HG03060 (cell line): ENCODE measurements around the gene NCAM1.
"Not testable (repeated sequence)": the region's sequence is repeated elsewhere in the genome, so short reads cannot be mapped to it uniquely, and the experiment has no call there.

ENCODE experiments used
- ATAC-seq: cut with Tn5 transposase; IDR thresholded peaks from one replicate; pipeline ENCODE4 v1.9.1; 2021; ENCODE audit warnings: low read depth, moderate number of reproducible peaks; ENCODE audit not compliant: unreplicated experiment

Gene NCAM1

DNA sequence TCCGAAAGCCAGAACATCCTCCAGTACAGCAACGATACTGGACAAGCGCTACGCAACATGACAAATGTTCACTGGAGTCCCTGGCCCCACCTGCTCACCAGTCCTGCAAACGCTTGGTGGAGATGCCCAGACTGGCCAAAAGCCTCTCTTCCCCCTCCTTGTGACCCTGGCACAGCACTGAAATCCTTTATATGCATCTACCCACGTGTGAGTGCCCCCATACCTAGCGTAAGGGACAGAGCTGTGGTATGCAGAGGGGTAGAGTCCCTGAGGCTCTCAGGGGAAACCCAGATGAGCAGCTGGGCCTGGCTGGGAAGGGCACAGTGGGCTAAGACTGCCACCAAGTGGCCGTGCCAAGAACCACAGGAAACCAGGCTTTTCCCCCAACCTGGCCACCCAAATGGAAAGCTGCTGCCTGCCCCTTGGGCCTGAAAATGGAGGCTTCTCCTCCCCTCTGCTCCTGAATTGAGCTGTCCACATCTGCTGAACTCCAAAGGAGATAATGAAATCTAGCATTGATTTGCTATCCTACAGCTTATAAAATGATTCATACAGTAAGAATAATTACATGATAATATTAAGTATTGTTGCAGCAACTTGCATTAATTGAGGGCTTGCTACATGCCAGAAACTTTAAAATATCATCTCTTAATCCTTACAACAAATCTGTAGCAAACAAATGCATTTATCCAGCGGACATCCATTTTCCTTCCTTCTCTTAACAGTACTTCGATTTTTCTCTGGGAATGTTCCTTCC lies 328.4 kb downstream of the NCAM1 start:
- no peak for ATAC-seq

DNA sequence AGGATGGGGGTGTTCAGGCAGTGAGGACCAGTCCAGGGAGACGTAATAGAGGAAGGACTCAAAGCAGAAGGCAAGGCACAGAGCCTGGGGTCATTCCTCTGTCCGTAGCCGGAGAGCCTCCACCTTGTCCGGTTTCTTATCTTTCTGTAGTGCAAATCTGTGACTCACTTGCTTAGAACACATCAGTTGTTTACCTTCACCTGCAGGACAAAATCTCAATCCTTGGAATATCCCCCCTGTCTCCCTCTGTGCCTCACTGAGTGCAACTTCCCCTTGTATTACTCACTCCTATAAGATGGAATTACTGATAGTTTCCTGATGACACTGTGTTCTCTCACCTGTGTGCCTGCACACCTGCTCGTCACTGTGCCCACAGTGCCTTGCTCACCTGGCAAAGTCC lies 332.7 kb downstream of the NCAM1 start:
- ATAC-seq = no peak

DNA sequence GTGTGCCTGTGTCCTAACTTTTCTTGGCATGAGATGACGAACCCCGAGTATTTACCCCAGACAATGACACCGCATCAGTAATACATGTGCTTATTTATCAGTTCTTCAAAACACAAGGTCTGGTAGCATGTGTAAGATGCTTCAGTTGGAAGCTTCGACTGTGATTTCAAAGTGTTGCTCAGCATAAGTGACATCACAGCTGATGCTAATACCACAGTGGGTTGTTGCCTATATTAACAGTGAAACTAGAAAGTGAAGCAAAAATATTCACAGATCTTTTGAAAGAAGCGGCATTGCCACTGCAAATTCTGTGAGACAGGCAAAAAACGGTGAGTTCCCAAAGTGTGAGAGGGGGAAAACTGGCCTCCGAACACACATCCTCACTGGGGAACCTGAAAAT lies 334.8 kb downstream of the NCAM1 start:
- ATAC-seq = no peak

DNA sequence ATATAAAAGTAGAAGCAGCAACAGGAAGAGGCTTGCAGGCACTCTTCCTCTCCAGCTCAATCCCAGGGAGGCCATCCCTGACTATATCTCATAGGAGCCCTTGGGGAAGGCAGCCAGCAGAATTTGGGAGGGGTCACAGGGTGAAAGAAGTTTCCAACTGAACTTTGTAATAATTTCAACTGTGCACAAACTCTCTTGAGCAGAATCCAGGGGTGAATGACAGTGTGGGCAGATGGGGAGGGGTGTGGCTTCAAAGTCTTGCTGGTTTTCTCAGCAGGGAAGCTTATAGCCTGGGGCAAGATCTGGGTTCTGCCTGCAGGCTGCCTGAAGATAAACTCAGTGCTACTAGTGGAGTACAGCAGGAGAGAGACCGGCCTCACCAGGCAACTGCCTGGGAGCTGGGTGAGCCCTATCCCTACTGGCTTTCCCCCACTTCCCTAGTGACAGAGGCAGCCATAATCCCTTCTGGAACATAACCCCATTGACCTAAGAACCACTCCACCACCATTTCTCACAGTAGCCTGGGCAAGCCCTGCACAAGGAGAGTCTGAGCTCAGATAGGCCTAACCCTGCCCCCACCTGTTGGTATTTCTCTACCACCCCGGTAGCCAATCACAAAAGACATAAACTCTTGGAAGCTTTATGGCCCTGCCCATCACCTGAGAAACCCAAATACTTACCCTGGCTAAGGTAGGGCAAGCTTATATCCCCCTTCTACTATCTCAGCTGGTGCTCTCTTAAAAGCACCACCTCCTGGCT lies 335.4 kb downstream of the NCAM1 start:
- no peak for ATAC-seq

DNA sequence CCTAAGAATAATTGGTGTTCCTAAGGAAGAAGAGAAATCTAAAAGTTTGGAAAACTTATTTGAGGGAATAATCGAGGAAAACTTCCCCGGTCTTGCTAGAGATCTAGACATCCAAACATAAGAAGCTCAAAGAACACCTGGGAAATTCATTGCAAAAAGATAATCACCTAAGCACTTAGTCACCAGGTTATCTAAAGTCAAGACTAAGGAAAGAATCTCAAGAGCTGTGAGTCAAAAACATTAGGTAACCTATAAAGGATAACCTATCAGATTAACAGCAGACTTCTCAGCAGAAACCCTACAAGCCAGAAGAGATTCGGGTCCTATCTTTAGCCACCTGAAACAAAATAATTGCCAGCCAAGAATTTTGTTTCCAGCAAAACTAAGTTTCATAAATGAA lies 337.3 kb downstream of the NCAM1 start:
- not testable (repeated sequence) for ATAC-seq

DNA sequence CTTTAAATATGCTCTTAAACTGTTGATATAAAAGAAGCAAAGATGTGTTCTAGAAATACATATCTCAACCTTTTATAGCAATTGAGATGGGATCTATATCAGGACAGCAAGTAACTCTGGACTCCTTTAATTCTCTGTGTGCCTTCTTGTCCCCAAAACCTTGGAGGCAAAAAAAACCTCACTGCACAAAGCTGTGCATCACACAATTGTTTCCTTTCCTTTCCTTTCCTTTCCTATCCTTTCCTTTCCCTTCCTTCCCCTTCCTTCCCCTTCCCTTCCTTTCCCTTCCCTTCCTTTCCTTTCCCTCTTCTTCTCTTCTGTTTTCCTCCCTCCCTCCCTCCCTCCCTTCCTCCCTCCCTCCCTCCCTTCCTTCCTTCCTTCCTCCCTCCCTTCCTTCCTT lies 343.7 kb downstream of the NCAM1 start:
- ATAC-seq = no peak

DNA sequence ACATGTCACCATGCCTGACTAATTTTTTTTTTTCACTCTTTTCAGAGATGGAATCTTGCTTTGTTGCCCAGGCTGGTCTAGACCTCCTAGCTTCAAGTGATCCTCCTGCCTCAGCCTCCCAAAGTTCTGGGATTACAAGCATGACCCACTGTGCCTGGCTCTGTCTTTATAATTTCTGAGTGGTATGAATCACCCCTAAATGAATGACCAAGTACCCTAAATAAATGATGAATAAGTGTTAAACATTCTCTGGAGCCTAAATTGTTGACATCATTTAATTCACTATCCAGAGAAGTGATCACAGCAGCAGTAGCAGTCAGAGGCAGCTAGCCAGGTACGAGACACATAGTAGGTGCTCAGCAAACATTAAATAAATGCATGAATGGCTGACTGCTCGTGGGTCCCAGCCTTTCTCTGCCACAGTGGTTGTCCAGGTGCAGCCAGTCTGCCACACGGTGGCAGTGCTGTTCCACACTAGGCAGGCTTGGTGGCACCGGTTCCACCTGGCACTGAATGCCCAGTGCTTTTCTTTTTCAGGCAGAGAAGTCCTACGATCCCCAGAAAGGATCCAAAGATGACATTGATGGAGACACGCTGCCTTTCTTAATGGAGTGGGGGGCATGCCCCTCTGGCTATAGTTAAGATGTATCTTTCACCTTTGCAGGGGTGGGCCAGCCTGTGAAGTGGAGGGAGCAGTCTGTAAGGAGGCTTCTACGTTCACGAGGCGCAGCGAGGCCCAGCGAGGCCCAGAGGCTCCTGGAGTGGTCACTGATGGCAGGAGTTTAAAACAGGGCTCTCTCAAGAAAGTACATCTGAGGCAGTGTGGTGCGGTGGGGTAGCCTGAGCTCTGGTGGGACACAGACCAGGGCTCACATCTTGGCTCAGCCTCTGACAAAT lies 344.5 kb downstream of the NCAM1 start:
- no peak for ATAC-seq

DNA sequence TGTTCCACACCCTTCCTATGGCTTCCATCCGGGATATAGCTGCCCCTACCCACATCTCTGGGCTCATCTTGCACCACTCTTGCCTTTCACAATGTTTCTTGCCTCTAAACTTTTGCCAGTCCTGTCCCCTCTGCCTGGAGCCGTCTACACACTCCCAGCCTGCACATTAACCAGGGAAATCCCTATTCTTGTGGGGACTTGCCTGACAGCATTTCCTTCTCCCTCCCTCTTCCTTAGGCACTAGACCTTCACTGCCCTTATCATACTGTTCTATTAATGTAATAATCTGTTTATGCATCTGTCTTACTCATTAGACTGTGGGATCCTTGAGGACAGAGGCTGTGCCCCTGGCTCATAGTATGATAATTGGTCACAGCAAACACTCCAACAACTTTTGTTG lies 347.4 kb downstream of the NCAM1 start:
- ATAC-seq = no peak

DNA sequence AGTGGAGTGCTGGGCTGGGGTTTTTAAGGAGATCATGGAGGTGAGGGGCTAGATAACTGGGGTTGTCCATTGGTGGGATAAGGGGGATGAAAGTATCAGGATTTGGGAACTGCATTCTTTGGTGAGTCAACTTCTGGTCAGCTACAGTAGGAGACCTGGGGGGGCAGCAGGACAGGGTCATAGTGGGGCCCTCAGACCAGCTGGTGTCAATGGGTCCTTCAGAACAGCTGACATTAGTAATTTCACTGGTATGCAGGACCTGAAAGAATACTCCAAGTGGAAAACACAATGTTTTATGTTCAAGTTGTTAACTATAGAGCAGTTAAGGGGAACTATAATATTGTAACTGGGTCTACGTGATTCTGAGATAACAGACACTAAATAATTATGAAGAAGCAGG lies 350.3 kb downstream of the NCAM1 start:
- no peak for ATAC-seq

DNA sequence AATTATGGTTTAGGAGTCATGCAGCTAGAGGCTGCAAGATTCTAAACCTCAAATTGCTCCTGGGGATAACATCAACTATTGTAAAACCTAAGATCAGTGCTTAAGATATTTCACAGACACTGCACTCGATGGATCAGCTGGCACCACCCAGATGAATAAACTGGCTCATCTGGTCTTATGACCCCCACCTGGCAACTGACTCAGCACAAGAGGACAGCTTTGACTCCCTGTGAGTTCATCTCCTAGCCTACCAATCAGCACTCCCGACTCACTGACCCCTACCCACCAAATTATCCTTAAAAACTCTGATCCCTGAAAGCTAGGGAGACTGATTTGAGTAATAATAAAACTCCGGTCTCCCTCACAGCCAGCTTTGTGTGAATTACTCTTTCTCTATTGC lies 352.4 kb downstream of the NCAM1 start:
- no peak for ATAC-seq

DNA sequence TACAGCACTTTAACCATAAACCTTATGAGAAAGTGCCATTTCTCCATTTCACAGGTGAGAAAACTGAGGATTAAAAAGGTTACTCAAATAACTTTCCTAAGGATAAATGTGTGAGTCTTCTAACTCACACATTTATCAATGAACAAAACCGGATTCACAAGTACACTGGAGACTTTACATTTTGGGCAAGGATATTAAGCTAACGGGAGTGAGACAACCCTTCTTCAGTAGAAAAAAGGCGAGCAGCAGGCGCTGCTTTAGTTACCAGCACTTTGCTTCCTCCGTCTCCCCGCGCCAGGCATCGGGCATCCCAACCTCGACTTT lies 352.8 kb downstream of the NCAM1 start:
- ATAC-seq = no peak

DNA sequence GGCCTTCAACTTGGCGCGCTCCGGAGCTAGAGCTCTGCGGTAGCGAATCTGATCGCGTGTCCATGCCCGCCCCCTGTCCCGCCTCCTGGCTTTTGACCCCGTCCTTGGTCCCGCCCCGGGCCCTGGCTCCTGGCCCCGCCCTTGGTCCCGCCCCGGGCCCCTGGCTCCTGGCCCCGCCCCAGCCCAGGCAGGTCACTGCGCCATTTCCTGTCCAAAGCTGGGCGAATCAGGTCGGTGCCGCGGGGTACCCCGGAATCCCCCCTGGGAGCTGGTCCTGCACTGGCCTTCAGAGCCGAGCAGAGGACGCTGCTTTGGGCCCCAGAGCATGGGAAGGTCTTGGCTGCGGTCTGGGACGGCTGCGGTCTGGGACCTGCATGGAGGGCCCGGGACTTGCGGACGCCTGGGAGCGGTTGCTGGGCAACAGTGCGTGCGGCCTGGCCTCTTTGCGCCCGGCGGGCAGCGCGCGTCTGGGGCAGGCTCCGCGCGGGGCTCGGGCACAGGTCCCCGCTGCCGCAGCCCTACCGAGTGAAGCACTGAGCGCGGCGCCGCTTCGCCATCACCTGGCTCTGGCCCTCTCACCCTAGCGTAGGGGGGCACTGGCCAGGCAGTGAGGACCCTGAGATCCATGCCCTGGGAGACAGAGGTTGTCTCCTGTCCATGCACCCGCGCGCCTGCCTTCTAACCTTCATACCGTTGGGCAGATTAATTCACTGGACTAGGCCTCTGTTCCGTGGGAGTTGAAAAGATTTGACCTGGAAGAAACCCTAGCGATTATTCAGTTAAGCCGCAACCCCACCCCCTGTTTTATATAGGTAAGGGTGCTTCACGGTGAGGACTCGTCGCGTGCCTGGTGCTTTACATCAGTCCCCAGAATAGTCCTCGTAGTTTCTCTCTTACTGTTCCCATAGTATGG lies 353.4 kb downstream of the NCAM1 start, which contains the start of gene TTC12:
Gene TTC12, plus strand, starts transcription at position 195 of the 913 bp plus-strand sequence. CDS start 1,675 bp downstream, outside the sequence.
- peak; percentile 85 for ATAC-seq

DNA sequence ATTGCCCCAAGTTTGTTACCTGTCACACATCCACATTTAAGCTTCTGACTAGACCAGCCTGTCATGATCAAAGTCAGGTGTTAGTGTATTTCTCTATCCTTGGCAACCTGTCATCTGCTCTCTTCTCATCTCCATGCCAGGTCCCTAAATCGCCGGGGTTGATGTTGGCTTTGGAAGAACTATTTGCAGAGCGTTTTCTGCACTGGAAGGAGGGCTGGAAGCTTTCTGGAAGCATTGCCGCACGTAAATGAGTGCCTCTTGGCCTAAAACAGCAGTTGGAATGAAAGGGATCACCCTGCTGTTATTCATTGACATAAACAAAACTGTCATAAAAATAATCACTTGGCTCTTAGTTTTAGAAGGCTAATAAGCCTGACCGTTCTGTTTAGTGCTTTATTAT lies 354.6 kb downstream of the NCAM1 start:
- no peak for ATAC-seq

DNA sequence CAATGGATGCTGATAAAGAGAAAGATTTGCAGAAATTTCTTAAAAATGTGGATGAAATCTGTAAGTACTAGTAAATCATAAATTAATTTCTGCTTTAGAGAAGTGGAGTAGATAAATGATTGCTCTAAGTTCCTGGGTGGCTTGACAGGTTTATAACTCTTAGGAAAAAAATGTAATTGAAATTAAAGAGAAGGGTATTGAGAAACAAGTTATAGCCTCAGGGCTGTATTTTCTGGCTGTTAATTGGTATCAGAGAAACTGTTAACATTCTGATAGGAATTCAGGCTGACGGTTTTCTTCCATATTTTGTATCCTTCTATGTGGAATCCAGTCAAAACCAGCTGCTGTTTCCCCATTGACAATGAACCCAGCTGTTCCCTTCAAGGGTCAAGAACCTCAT lies 355.0 kb downstream of the NCAM1 start:
- ATAC-seq = no peak

DNA sequence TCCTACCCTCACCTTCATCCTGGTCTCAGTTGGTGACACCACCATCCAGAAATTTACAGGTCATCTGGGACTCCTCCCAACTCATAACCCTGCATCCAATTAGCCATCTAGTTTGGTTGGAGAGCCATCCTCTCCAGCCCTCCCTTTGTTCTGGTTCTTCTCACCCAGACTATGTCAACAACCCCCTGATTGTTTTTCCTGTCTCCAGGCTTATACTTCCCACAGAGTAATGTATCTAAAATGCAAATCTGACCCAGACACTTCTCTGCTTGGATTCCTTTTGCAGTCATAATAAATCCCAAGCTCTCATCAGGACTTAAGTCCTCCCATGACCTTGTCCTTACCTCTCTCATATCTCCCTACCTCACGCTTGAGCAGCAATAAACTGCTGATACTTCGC lies 356.1 kb downstream of the NCAM1 start:
- no peak for ATAC-seq

DNA sequence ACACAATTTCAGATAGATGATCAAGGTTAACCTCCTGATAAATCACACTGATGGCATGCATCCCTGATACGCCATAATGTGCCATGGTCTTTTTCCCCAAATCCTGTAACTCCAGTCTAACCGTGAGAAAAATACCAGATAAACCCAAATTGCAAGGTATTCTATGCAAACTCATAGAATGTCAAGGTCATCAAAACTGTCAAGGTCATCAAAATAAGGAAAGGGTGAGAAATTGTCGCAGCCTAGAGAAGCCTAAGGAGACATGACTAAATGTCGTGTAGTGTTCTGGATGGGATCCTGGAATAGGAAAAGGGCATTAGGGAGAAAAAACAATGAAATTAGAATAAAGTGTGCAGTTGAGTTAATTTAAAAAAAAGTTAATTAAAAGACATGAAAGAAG lies 357.9 kb downstream of the NCAM1 start:
- no peak for ATAC-seq

DNA sequence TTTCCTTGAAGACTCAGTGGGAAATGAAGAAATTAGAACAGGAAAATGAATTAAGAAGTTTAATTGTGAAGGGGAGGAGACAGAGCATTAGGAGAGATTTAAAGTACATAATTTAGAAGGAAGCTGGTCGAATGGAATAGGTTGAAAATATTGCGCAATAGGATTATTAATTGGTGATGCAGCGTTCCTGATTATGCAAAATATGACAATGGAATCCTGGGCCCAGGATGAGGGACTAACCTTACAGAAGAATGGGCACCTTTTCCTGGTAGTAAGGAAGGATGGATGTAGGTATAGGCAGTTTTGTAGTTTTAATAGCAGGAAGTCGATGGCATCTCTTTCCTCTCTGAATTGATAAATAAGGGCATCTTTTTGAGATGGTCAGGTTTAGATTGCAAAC lies 360.9 kb downstream of the NCAM1 start:
- ATAC-seq = no peak

DNA sequence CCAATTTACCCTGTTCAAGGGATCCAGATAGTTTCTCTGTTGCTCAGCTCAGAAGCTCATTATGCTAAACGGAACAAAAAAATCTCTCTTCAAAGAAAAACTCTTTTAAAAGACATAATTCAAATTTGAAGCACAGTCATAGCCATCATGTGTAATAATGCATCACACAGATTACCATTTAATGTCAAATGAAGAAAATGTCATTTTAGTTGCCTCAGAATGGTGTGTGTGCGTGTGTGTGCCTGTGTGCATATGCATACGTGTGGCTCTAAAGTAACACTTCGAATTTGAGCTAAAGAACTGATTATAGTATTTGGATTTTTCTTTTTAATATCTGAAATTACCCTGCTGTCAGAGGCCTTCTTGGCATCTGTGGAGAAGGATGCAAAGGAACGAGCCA lies 363.0 kb downstream of the NCAM1 start:
- ATAC-seq = no peak
